Heart left ventricle (tissue), 16 donors: Measurements from ENCODE around the gene EPB41. TPM values are rescaled to one million over a fixed set of nuclear protein-coding genes. Genes with fewer than 3 reads are reported as not detected.

Experiments used
- ATAC-seq, 4 donors: fragments of 200-7000 bp; cut with Tn5 transposase; one replicate each; pipeline ENCODE4 v1.9.1; 2020 to 2022; ENCODE audit warnings: moderate library complexity in 4 of 4, mild to moderate bottlenecking in 3 of 4, moderate number of reproducible peaks in 1 of 4
- DNase-seq, 5 donors: peaks; one replicate each; pipeline ENCODE4 v3.0.0-alpha.2; 2020
- H3K27ac ChIP-seq, 12 donors: fragments of 200-600 bp; sonication (generic) in 4 of 12; one replicate each; pipeline versions ENCODE4 v1.5.0 to v1.8.0; 2016 to 2022; ENCODE audit warnings: mild to moderate bottlenecking in 2 of 12
- H3K27me3 ChIP-seq, 9 donors: fragments of 200-600 bp; sonication (generic) in 2 of 9; one replicate each; pipeline versions ENCODE4 v1.5.1 to v1.8.0; 2016 to 2022; ENCODE audit warnings: mild to moderate bottlenecking in 3 of 9
- H3K36me3 ChIP-seq, 9 donors: fragments of 200-600 bp; sonication (generic) in 2 of 9; one replicate each; pipeline versions ENCODE4 v1.5.0 to v1.8.0; 2018 to 2022; ENCODE audit warnings: mild to moderate bottlenecking in 2 of 9
- H3K4me1 ChIP-seq, 12 donors: fragments of 200-600 bp; sonication (generic) in 4 of 12; one replicate each; pipeline versions ENCODE4 v1.5.0 to v1.8.0; 2016 to 2022; ENCODE audit warnings: mild to moderate bottlenecking in 3 of 12
- H3K4me3 ChIP-seq, 12 donors: fragments of 200-600 bp; sonication (generic) in 4 of 12; one replicate each; pipeline versions ENCODE4 v1.5.0 to v1.8.0; 2017 to 2022; ENCODE audit warnings: mild to moderate bottlenecking in 9 of 12, moderate library complexity in 4 of 12
- H3K9me3 ChIP-seq, 12 donors: fragments of 200-600 bp; sonication (generic) in 4 of 12; one replicate each; pipeline versions ENCODE4 v1.5.0 to v1.8.0; 2016 to 2022; ENCODE audit warnings: mild to moderate bottlenecking in 1 of 12
- CTCF ChIP-seq, 12 donors: fragments of 200-600 bp; sonication (generic) in 4 of 12; IDR thresholded peaks; one replicate each; pipeline versions ENCODE4 v1.5.0 to v1.8.0; 2018 to 2022; ENCODE audit warnings: antibody characterized with exemption in 12 of 12, mild to moderate bottlenecking in 5 of 12
- POLR2A ChIP-seq, 2 donors: fragments of 450-650 bp; IDR thresholded peaks; one replicate each; pipeline ENCODE4 v1.6.1; 2017; ENCODE audit warnings: antibody characterized with exemption in 2 of 2, mild to moderate bottlenecking in 2 of 2, moderate library complexity in 2 of 2
- WGBS, 4 donors: extraction: QIAGEN DNeasy Blood & Tissue Kit in 2 of 4; methylation state at CpG; one replicate each; pipeline versions ENCODE4 v1.1.5 to v1.1.7; 2013 to 2018; 5-methylcytosine and 5-hydroxymethylcytosine counted together
- intact Hi-C, 10 donors: fragments of 100-400 bp; cut with DNase I; formaldehyde crosslinking; loops; one replicate each; pipeline versions ENCODE4 v1.11.1 to v1.14.2; 2022
- polyA plus RNA-seq, 2 donors: library from polyadenylated mRNA; stranded (reverse); fragments of 200-250 nt; gene quantifications; one replicate each; pipeline ENCODE4 v1.2.3, GENCODE V29; 2013
- total RNA-seq, 9 donors: library from RNA; depleted of rRNA in 2 of 9; stranded (reverse); fragments of >200 nt in 2 of 9; fragmentation: NEBNext Ultra II Directional in 3 of 9; extraction: Animal tissue kit (Norgen Biotek cat#: 25700) in 3 of 9; gene quantifications; one replicate each; pipeline versions ENCODE4 v1.1.0 to v1.2.4, GENCODE V29; 2016 to 2023
- donor health status: ischemic (EF 13 %, LVEDD 7.1; RV severe dilation, severe dysfunction).
- donor health status: healthy with polysubstance abuse.
- donor health status: DM: no; HTN: yes; CAD: no.
- donor health status: DM: no; HTN: no; CAD: no.
- donor health status: ischemic (EF 25% LVEDD 6.9; RV normal size, moderate dysfunction).
- donor health status: ischemic (EF 25% LVEDD 5.7; RV mildly dilated, moderate dysfunction).
- donor health status: healthy.
- donor health status: DM: yes; HTN: yes; CAD: no.
- donor health status: ischemic (EF 35%, LVEDD 5.7; RV mildly dilated, moderate dysfunction).
- donor health status: nonischemic (EF 11% LVEDD 7.7; RV severe dilation, severe dysfunction).
- donor health status: DM: yes; HTN: yes; CAD: no.
- donor health status: PGD.
- donor health status: ischemic (EF 29% LVEDD 5.4; RV normal size, mild dysfunction).
- donor health status: nonischemic (EF 23%, LVEDD 6.1; RV moderate dilation, normal function).

The EPB41 gene
- total and polyA plus RNA-seq, 11 donors, result 7.8 to 34.4 (median 20.1) TPM

- intact Hi-C loops, result no loop called here
- TF ChIP-seq CTCF (IDR thresholded peaks at IDR 0.05), result no peak
- TF ChIP-seq POLR2A (IDR thresholded peaks at IDR 0.05), result no peak
- H3K4me1 ChIP-seq, result no peaks in the 10 kb centered on the region
- no peaks in the 10 kb centered on the region for H3K27me3 ChIP-seq
- no peaks in the 10 kb centered on the region for H3K36me3 ChIP-seq
- H3K27ac ChIP-seq, result no peak overlapping the region
- no peak overlapping the region for H3K4me3 ChIP-seq
- ATAC-seq (no peak), DNase-seq (no peak)
- H3K9me3 ChIP-seq, result no peaks in the 10 kb centered on the region
These were observed 88.4 kb downstream of the EPB41 start for GRCh38 chr1:29002792-29003191.

- ATAC-seq (no peak), DNase-seq (no peak)
- no peaks in the 10 kb centered on the region for H3K36me3 ChIP-seq
- no peaks in the 10 kb centered on the region for H3K27me3 ChIP-seq
- H3K4me3 ChIP-seq, result no peak overlapping the region
- H3K9me3 ChIP-seq, result no peaks in the 10 kb centered on the region
- no peak for TF ChIP-seq CTCF (IDR thresholded peaks at IDR 0.05)
- TF ChIP-seq POLR2A (IDR thresholded peaks at IDR 0.05), result no peak
- peaks cover 0 to 6% (median 0%) of the 10 kb centered on the region in 12 donors for H3K4me1 ChIP-seq
- intact Hi-C loops, result no loop called here
- 86 to 95% (median 93%) methylated on average over 1 of the region's 1 CpG for WGBS, 4 donors
- no peak overlapping the region for H3K27ac ChIP-seq
These were observed 89.9 kb downstream of the EPB41 start for GRCh38 chr1:29004288-29004687.

- Histone ChIP-seq H3K27me3 (no peaks in the 10 kb centered on the region), H3K4me3 (no peak overlapping the region), H3K4me1 (peaks cover 0 to 6% (median 0%) of the 10 kb centered on the region in 12 donors), H3K9me3 (no peaks in the 10 kb centered on the region), H3K36me3 (no peaks in the 10 kb centered on the region), H3K27ac (no peak overlapping the region)
- DNase-seq (no peak), ATAC-seq (no peak)
- TF ChIP-seq CTCF (IDR thresholded peaks at IDR 0.05), result no peak
- TF ChIP-seq POLR2A (IDR thresholded peaks at IDR 0.05), result no peak
- 87 to 94% (median 92%) methylated on average over 3 of the region's 3 CpGs for WGBS, 4 donors
- intact Hi-C loops, result no loop called here
These were observed 90.4 kb downstream of the EPB41 start for GRCh38 chr1:29004798-29005197.

GRCh38 chr1:29011775-29012174, 97.4 kb downstream of the EPB41 start:
- intact Hi-C loops, result no loop called here
- no peak for ATAC-seq
- H3K27ac ChIP-seq, result no peak overlapping the region
- peaks cover 0 to 13% (median 0%) of the 10 kb centered on the region in 9 donors for H3K36me3 ChIP-seq
- H3K4me1 ChIP-seq, result peaks cover 0 to 6% (median 0%) of the 10 kb centered on the region in 12 donors
- H3K9me3 ChIP-seq, result no peaks in the 10 kb centered on the region
- no peak for DNase-seq
- no peaks in the 10 kb centered on the region for H3K27me3 ChIP-seq
- no peak for TF ChIP-seq CTCF (IDR thresholded peaks at IDR 0.05)
- TF ChIP-seq POLR2A (IDR thresholded peaks at IDR 0.05), result no peak
- WGBS, 4 donors, result 79 to 83% (median 82%) methylated on average over 3 of the region's 3 CpGs
- H3K4me3 ChIP-seq, result no peak overlapping the region
